GM12878 (cell line): ENCODE data around the gene ALOX12B. TPM values are rescaled to one million over a fixed set of nuclear protein-coding genes. Genes with fewer than 3 reads are reported as not detected.

ENCODE experiments used
- ATAC-seq: fragments of 200-7000 bp; cut with Tn5 transposase; 3 replicates; pipeline ENCODE4 v1.9.1; 2020; ENCODE audit warnings: mild to moderate bottlenecking, moderate library complexity
- BruUV-seq: library from RNA; stranded (reverse); fragments of 400-500 nt; replicated peaks from 2 replicates; lab custom pipeline; 2021; lab: Mats Ljungman, UMichigan
- CTCF ChIA-PET: fragments of 300-600 bp; sonication (Branson Sonifier 250); formaldehyde crosslinking; extraction: SDS; loops from one replicate; lab custom pipeline; 2021; ENCODE audit warnings: inconsistent platforms; lab: Yijun Ruan, JAX
- POLR2A ChIA-PET: fragments of 350-600 bp; formaldehyde crosslinking; extraction: SDS; loops from one replicate; lab custom pipeline; 2021; ENCODE audit warnings: inconsistent platforms; lab: Charles Lee
- RAD21 ChIA-PET: fragments of 300-600 bp; sonication (Branson Sonifier 250); formaldehyde crosslinking; loops from one replicate; lab custom pipeline; 2023; ENCODE audit warnings: antibody characterized with exemption; ENCODE audit not compliant: unreplicated experiment; lab: Charles Lee
- SMC1A ChIA-PET: fragments of 300-600 bp; sonication (Branson Sonifier 250); formaldehyde crosslinking; loops from one replicate; lab custom pipeline; 2023; ENCODE audit not compliant: unreplicated experiment, uncharacterized antibody; lab: Charles Lee
- DNase-seq: peaks from one replicate; pipeline ENCODE4 v3.0.0-alpha.2; 2011; ENCODE audit warnings: low read depth, low spot score
- FAIRE-seq: peaks from 3 replicates; lab custom pipeline; 2011; peaks lifted over from hg19 to GRCh38; lab: Jason Lieb, UNC
- H2AFZ ChIP-seq: 2 replicates; pipeline ENCODE4 v1.6.0; 2011; ENCODE audit warnings: low read depth, low read length, control low read depth; ENCODE audit not compliant: control insufficient read depth
- H3K27ac ChIP-seq: 2 replicates; pipeline ENCODE4 v1.5.1; 2011; ENCODE audit warnings: control low read depth; ENCODE audit not compliant: control insufficient read depth, insufficient read depth
- H3K27me3 ChIP-seq, 2 experiments: replicated peaks in 1 of 2; 2 replicates each; pipeline versions ENCODE4 v1.6.0 to v1.6.1; 2011; ENCODE audit warnings: low read length in 1 of 2; ENCODE audit not compliant: control insufficient read depth in 2 of 2, insufficient read depth in 2 of 2
- H3K36me3 ChIP-seq, 2 experiments: 2 replicates each; pipeline ENCODE4 v1.5.1; 2011; ENCODE audit warnings: low read length in 1 of 2; ENCODE audit not compliant: control insufficient read depth in 2 of 2, insufficient read depth in 2 of 2
- H3K4me1 ChIP-seq: 2 replicates; pipeline ENCODE4 v1.6.1; 2011; ENCODE audit warnings: mild to moderate bottlenecking, low read length, moderate library complexity, mixed read lengths; ENCODE audit not compliant: control insufficient read depth, insufficient read depth
- H3K4me2 ChIP-seq: 2 replicates; pipeline ENCODE4 v1.6.0; 2011; ENCODE audit warnings: control low read depth; ENCODE audit not compliant: control insufficient read depth, insufficient read depth
- H3K4me3 ChIP-seq: fragments of 200-600 bp; sonication (generic); 2 replicates; pipeline ENCODE4 v1.5.1; 2016
- H3K79me2 ChIP-seq: 2 replicates; pipeline ENCODE4 v1.6.0; 2011; ENCODE audit warnings: low read length; ENCODE audit not compliant: control insufficient read depth, insufficient read depth
- H3K9ac ChIP-seq: 2 replicates; pipeline ENCODE4 v1.8.0; 2011; ENCODE audit warnings: low read length, control low read depth, mixed read lengths; ENCODE audit not compliant: control insufficient read depth, insufficient read depth
- H3K9me3 ChIP-seq: replicated peaks from 3 replicates; pipeline ENCODE4 v1.5.1; 2011; ENCODE audit warnings: mild to moderate bottlenecking, low read length; ENCODE audit not compliant: control insufficient read depth, insufficient read depth
- H4K20me1 ChIP-seq: 2 replicates; pipeline ENCODE4 v1.6.0; 2011; ENCODE audit not compliant: control insufficient read depth, insufficient read depth
- CBFB ChIP-seq: IDR thresholded peaks from 2 replicates; pipeline ENCODE4 v1.6.1; 2016; ENCODE audit warnings: antibody characterized with exemption, low read depth
- CUX1 ChIP-seq: IDR thresholded peaks from 2 replicates; pipeline ENCODE4 v1.6.1; 2012; ENCODE audit warnings: improper control_type of control experiment, low read depth, low read length; ENCODE audit not compliant: insufficient replicate concordance
- E2F4 ChIP-seq: IDR thresholded peaks from 2 replicates; pipeline ENCODE4 v1.6.1; 2012; ENCODE audit warnings: low read depth, low read length, improper control_type of control experiment
- IRF5 ChIP-seq: fragments of 450-650 bp; IDR thresholded peaks from 2 replicates; pipeline ENCODE4 v1.6.1; 2017; ENCODE audit warnings: borderline replicate concordance
- KDM1A ChIP-seq: fragments of 200-600 bp; sonication (generic); IDR thresholded peaks from 2 replicates; pipeline ENCODE4 v1.6.1; 2016; ENCODE audit warnings: borderline replicate concordance
- NBN ChIP-seq: fragments of 450-650 bp; IDR thresholded peaks from 2 replicates; pipeline ENCODE4 v1.6.1; 2016
- NFIC ChIP-seq: IDR thresholded peaks from 2 replicates; pipeline ENCODE4 v1.6.1; 2012; ENCODE audit warnings: low read depth, mild to moderate bottlenecking, inconsistent platforms, low read length, moderate library complexity
- SMAD5 ChIP-seq: IDR thresholded peaks from 2 replicates; pipeline ENCODE4 v1.6.1; 2016; ENCODE audit warnings: antibody characterized with exemption, low read depth
- SUPT20H ChIP-seq: IDR thresholded peaks from 2 replicates; pipeline ENCODE4 v1.6.1; 2011; ENCODE audit warnings: low read depth, mild to moderate bottlenecking, low read length, moderate library complexity, borderline replicate concordance; ENCODE audit not compliant: control insufficient read depth
- TARDBP ChIP-seq: IDR thresholded peaks from 2 replicates; pipeline ENCODE4 v1.6.1; 2016; ENCODE audit warnings: borderline replicate concordance
- ZBTB11 ChIP-seq: fragments of 450-650 bp; formaldehyde crosslinking; IDR thresholded peaks from 2 replicates; pipeline ENCODE4 v1.5.0; 2022; ENCODE audit warnings: mild to moderate bottlenecking, missing genetic modification characterization
- ZNF207 ChIP-seq: fragments of 450-650 bp; IDR thresholded peaks from 2 replicates; pipeline ENCODE4 v1.6.1; 2014; ENCODE audit warnings: antibody characterized with exemption, mild to moderate bottlenecking, borderline replicate concordance
- ZSCAN29 ChIP-seq: fragments of 450-650 bp; IDR thresholded peaks from 2 replicates; pipeline ENCODE4 v1.6.1; 2017; ENCODE audit warnings: mild to moderate bottlenecking, moderate library complexity
- ZZZ3 ChIP-seq: IDR thresholded peaks from 2 replicates; pipeline ENCODE4 v1.6.1; 2011; ENCODE audit warnings: low read depth; ENCODE audit not compliant: control insufficient read depth, insufficient read length
- WGBS: methylation state at CpG from one replicate; pipeline ENCODE4 v1.1.6; 2016; ENCODE audit warnings: low lambda C conversion rate; ENCODE audit not compliant: insufficient replicate concordance, insufficient coverage; ENCODE audit errors: missing lambda C conversion rate; 5-methylcytosine and 5-hydroxymethylcytosine counted together
- in situ Hi-C: fragments of 300-500 bp; cut with MboI; formaldehyde crosslinking; loops from 9 replicates; pipeline ENCODE4 v1.14.3; 2018; ENCODE audit warnings: mixed read lengths
- intact Hi-C: fragments of 100-400 bp; cut with micrococcal nuclease; formaldehyde crosslinking; loops from one replicate; pipeline ENCODE4 v1.14.2; 2022; ENCODE audit not compliant: unreplicated experiment
- polyA plus RNA-seq, 11 experiments: library from polyadenylated mRNA; depleted of rRNA in 4 of 11; unstranded in 6 of 11; stranded (reverse) in 5 of 11; fragments of >200 nt; fragmentation: Nextera tagmentation in 4 of 11; fragmentation: Illumina TruSeq in 1 of 11; extraction: Ambion mirVana in 4 of 11; extraction: Trizol in 1 of 11; gene quantifications; 1 replicate in 1 of 11; 2 replicates in 10 of 11; pipeline versions ENCODE4 v1.2.1 to v1.2.3, GENCODE V29; 2011 to 2016; ENCODE audit warnings: inconsistent platforms in 2 of 11, missing spikeins in 2 of 11, low read depth in 1 of 11
- total RNA-seq, 4 experiments: library from RNA; depleted of rRNA in 3 of 4; stranded (reverse); fragments of >200 nt in 3 of 4; fragmentation: Illumina TruSeq in 1 of 4; extraction: Trizol in 1 of 4; gene quantifications; 2 replicates each; pipeline versions ENCODE4 v1.2.1 to v1.2.3, GENCODE V29; 2013 to 2021

ALOX12B gene
- total and polyA plus RNA-seq, 10 of the 15 experiments (the other 5 are each of a cell fraction or from before 2014, with no cell fraction given) = 0.17 to 0.54 TPM; not detected in 8

GRCh38 chr17:8069587-8069860, 18.0 kb downstream of the ALOX12B start:
- WGBS = 2% methylated on average over 3 of the region's 3 CpGs
- H3K4me2 ChIP-seq = no peak overlapping the region
- BruUV-seq = no TSS peak
- no peak for DNase-seq
- H3K9ac ChIP-seq = no peak overlapping the region
- no peaks in the 10 kb centered on the region for H3K36me3 ChIP-seq
- intact Hi-C loops (no loop called here), in situ Hi-C loops (no loop called here)
- H3K79me2 ChIP-seq = no peaks in the 10 kb centered on the region
- ChIA-PET POLR2A (interaction anchor here (0.5 kb wide), 1 partner anchor 127 kb away, joined by 5 read pairs; no protein-coding TSS in a partner anchor), CTCF (interaction anchor here (1.2 to 8.8 kb wide), 8 partner anchors 9 to 232 kb away, joined by 3 to 76 read pairs (median 5); no protein-coding TSS in a partner anchor), SMC1A (interaction anchor here (0.7 to 3.5 kb wide), 3 partner anchors 9 to 61 kb away, joined by 4 to 18 read pairs (median 7); no protein-coding TSS in a partner anchor), RAD21 (interaction anchor here (1.2 to 2.5 kb wide), 3 partner anchors 9 to 49 kb away, joined by 3 to 19 read pairs (median 3); no protein-coding TSS in a partner anchor)
- no peak overlapping the region for H3K27ac ChIP-seq
- H4K20me1 ChIP-seq = no peaks in the 10 kb centered on the region
- ATAC-seq = no peak
- no peak overlapping the region for H2AFZ ChIP-seq
- FAIRE-seq = no peak
- H3K4me1 ChIP-seq = no peaks in the 10 kb centered on the region
- peaks cover 6 to 17% of the 10 kb centered on the region in 2 experiments for H3K27me3 ChIP-seq
- H3K9me3 ChIP-seq = no peaks in the 10 kb centered on the region
- H3K4me3 ChIP-seq = no peak overlapping the region
- TF ChIP-seq ZNF207 (no peak), ZSCAN29 (no peak), KDM1A (no peak), ZZZ3 (no peak), NBN (no peak), E2F4 (no peak), IRF5 (no peak), TARDBP (no peak), SUPT20H (no peak), NFIC (no peak), ZBTB11 (no peak), CUX1 (no peak), SMAD5 (no peak), CBFB (no peak)
